RWPE2 (cell line): ENCODE data around the gene SYCE3.

Experiments used
- ATAC-seq: fragments of 200-7000 bp; cut with Tn5 transposase; 3 replicates; pipeline ENCODE4 v1.9.1; 2021; ENCODE audit warnings: low read depth
- DNase-seq: peaks from one replicate; pipeline ENCODE4 v3.0.0-alpha.2; 2020; ENCODE audit warnings: low spot score
- H3K27ac ChIP-seq: fragments of 450-650 bp; 2 replicates; pipeline ENCODE4 v1.5.1; 2017; ENCODE audit warnings: mild to moderate bottlenecking; ENCODE audit not compliant: poor library complexity, severe bottlenecking
- H3K27me3 ChIP-seq: fragments of 250-450 bp; sonication (Bioruptor Pico); 2 replicates; pipeline ENCODE4 v1.5.1; 2021; ENCODE audit warnings: mild to moderate bottlenecking, moderate library complexity; ENCODE audit not compliant: insufficient read depth, poor library complexity, severe bottlenecking
- H3K36me3 ChIP-seq: fragments of 250-450 bp; sonication (Bioruptor Pico); 2 replicates; pipeline ENCODE4 v1.5.1; 2020; ENCODE audit warnings: low read depth, mild to moderate bottlenecking, moderate library complexity
- H3K4me1 ChIP-seq: fragments of 250-450 bp; sonication (Bioruptor Pico); 2 replicates; pipeline ENCODE4 v1.5.1; 2021; ENCODE audit warnings: mild to moderate bottlenecking, moderate library complexity; ENCODE audit not compliant: insufficient read depth, poor library complexity, severe bottlenecking
- H3K4me3 ChIP-seq: fragments of 250-450 bp; sonication (Bioruptor Pico); 2 replicates; pipeline ENCODE4 v1.5.1; 2021; ENCODE audit warnings: mild to moderate bottlenecking, moderate library complexity; ENCODE audit not compliant: severe bottlenecking
- H3K9me3 ChIP-seq: fragments of 250-450 bp; sonication (Bioruptor Pico); 2 replicates; pipeline ENCODE4 v1.5.1; 2021; ENCODE audit warnings: mild to moderate bottlenecking, moderate library complexity; ENCODE audit not compliant: severe bottlenecking
- CTCF ChIP-seq: fragments of 450-650 bp; IDR thresholded peaks from one replicate; pipeline ENCODE4 v1.5.1; 2017; ENCODE audit warnings: mild to moderate bottlenecking, moderate library complexity; ENCODE audit not compliant: poor library complexity, severe bottlenecking

Gene SYCE3

GRCh38 chr22:50507991-50508884 lies 54.5 kb downstream of the SYCE3 start, which contains the start of gene NCAPH2:
Gene NCAPH2, plus strand, starts transcription at chr22:50508224. Its CDS starts 114 bp downstream, at chr22:50508338.
- peak; percentile 94 for DNase-seq
- Histone ChIP-seq H3K27ac (peak within 1 kb of the TSS; percentile 68), H3K4me1 (peaks cover 7% of the 10 kb centered on the region), H3K27me3 (no peaks in the 10 kb centered on the region), H3K36me3 (peaks cover 36% of the 10 kb centered on the region), H3K4me3 (peak within 1 kb of the TSS; percentile 86), H3K9me3 (no peaks in the 10 kb centered on the region)
- peak; percentile 54 for ATAC-seq
- no peak for TF ChIP-seq CTCF

DNA sequence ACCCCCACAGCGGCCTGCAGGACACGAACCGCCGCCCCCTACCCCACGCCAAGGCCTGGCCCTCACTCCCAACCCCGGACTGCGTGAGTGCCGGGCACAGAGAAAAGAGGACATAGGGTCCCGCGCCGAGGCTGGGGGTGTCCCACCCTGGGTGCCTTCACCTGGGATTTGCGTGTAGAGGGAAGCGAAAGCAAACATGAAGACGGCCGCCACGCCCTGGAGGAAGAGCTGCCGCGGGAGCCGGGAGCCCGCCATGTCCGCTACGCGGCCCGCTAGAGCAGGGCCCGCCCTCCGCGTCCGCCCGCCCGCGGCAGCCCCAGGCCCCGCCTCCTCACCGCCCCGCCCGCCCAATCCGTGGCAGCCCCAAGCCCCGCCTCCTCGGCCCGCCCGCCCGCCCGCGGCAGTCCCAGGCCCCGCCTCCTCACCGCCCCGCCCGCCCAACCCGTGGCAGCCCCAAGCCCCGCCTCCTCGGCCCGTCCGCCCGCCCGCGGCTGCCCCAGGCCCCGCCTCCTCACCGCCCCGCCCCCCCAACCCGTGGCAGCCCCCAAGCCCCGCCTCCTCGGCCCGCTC lies 55.2 kb downstream of the SYCE3 start, which contains the start of gene LMF2:
Gene LMF2, minus strand, starts transcription at position 282 of the 570 bp plus-strand sequence. Its CDS starts 27 bp downstream, at position 255.
- Histone ChIP-seq H3K27ac (peak within 1 kb of the TSS; percentile 68), H3K9me3 (no peaks in the 10 kb centered on the region), H3K4me3 (peak within 1 kb of the TSS; percentile 86), H3K4me1 (peaks cover 7% of the 10 kb centered on the region), H3K36me3 (peaks cover 35% of the 10 kb centered on the region), H3K27me3 (no peaks in the 10 kb centered on the region)
- peak; percentile 70 for ATAC-seq
- no peak for TF ChIP-seq CTCF
- DNase-seq: no peak

DNA sequence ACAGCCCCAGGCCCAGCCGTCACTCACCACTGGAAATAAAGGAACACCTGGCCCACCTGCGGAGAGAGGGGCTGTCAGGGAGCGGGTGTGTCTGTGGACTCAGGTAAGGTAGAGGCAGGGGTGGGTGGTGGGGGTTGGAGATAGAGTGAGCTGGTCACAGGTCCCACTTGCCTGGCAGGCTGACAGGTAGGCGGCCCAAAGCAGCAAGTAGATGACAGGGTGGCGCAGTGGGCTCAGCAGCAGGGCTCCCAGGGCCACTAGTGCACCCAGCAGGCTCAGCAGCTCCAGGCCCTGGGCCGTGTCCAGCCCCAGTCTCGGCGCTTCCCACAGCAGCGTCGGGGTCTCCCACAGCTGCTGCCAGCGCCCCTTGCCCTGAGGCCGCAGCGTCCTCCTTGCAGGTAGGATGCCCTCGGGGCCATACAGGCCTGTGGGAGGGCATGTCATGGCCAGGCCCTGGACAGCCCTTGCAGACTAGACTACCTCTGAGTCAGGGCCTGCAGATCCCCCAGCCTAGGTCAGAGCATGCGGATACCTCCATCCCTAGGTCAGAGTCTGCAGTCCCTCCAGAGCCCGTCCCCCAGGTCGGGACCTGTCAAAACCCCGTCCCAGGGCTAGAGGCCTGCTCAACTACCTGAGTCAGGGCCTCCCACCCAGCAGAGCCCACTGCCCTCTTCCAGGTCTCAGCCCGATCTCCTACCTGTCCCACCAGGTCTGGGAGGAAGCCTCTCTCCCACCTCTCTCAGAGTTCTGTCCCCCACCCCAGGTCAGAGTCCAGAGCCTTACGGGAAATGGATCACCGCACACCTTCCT lies 55.9 kb downstream of the SYCE3 start:
- H3K4me1 ChIP-seq: peaks cover 7% of the 10 kb centered on the region
- TF ChIP-seq CTCF: no peak

GRCh38 chr22:50505776-50506610 lies 56.7 kb downstream of the SYCE3 start:
- no peak overlapping the region for H3K4me3 ChIP-seq
- H3K4me1 ChIP-seq: peaks cover 7% of the 10 kb centered on the region
- peak; percentile 57 for DNase-seq
- no peak overlapping the region for H3K27ac ChIP-seq
- H3K27me3 ChIP-seq: no peaks in the 10 kb centered on the region
- H3K9me3 ChIP-seq: no peaks in the 10 kb centered on the region
- ATAC-seq: no peak
- no peak for TF ChIP-seq CTCF
- peaks cover 30% of the 10 kb centered on the region for H3K36me3 ChIP-seq

More for the DNA sequence above, 55.9 kb downstream of the SYCE3 start:
- Histone ChIP-seq H3K4me3 (peak overlapping the region; percentile 67), H3K27ac (peak overlapping the region; percentile 57), H3K9me3 (no peaks in the 10 kb centered on the region), H3K36me3 (peaks cover 30% of the 10 kb centered on the region), H3K27me3 (no peaks in the 10 kb centered on the region)
- no peak for DNase-seq
- peak; percentile 51 for ATAC-seq
